GM12878 (cell line): ENCODE data around the gene TTC8. TPM values are rescaled to one million over a fixed set of nuclear protein-coding genes. Genes with fewer than 3 reads are reported as not detected.

ENCODE experiments used
- ATAC-seq: fragments of 200-7000 bp; cut with Tn5 transposase; 3 replicates; pipeline ENCODE4 v1.9.1; 2020; ENCODE audit warnings: mild to moderate bottlenecking, moderate library complexity
- BruUV-seq: library from RNA; stranded (reverse); fragments of 400-500 nt; replicated peaks from 2 replicates; lab custom pipeline; 2021; lab: Mats Ljungman, UMichigan
- CTCF ChIA-PET: fragments of 300-600 bp; sonication (Branson Sonifier 250); formaldehyde crosslinking; extraction: SDS; loops from one replicate; lab custom pipeline; 2021; ENCODE audit warnings: inconsistent platforms; lab: Yijun Ruan, JAX
- POLR2A ChIA-PET: fragments of 350-600 bp; formaldehyde crosslinking; extraction: SDS; loops from one replicate; lab custom pipeline; 2021; ENCODE audit warnings: inconsistent platforms; lab: Charles Lee
- RAD21 ChIA-PET: fragments of 300-600 bp; sonication (Branson Sonifier 250); formaldehyde crosslinking; loops from one replicate; lab custom pipeline; 2023; ENCODE audit warnings: antibody characterized with exemption; ENCODE audit not compliant: unreplicated experiment; lab: Charles Lee
- SMC1A ChIA-PET: fragments of 300-600 bp; sonication (Branson Sonifier 250); formaldehyde crosslinking; loops from one replicate; lab custom pipeline; 2023; ENCODE audit not compliant: unreplicated experiment, uncharacterized antibody; lab: Charles Lee
- DNase-seq: peaks from one replicate; pipeline ENCODE4 v3.0.0-alpha.2; 2011; ENCODE audit warnings: low read depth, low spot score
- FAIRE-seq: peaks from 3 replicates; lab custom pipeline; 2011; peaks lifted over from hg19 to GRCh38; lab: Jason Lieb, UNC
- H2AFZ ChIP-seq: 2 replicates; pipeline ENCODE4 v1.6.0; 2011; ENCODE audit warnings: low read depth, low read length, control low read depth; ENCODE audit not compliant: control insufficient read depth
- H3K27ac ChIP-seq: 2 replicates; pipeline ENCODE4 v1.5.1; 2011; ENCODE audit warnings: control low read depth; ENCODE audit not compliant: control insufficient read depth, insufficient read depth
- H3K27me3 ChIP-seq, 2 experiments: replicated peaks in 1 of 2; 2 replicates each; pipeline versions ENCODE4 v1.6.0 to v1.6.1; 2011; ENCODE audit warnings: low read length in 1 of 2; ENCODE audit not compliant: control insufficient read depth in 2 of 2, insufficient read depth in 2 of 2
- H3K36me3 ChIP-seq, 2 experiments: 2 replicates each; pipeline ENCODE4 v1.5.1; 2011; ENCODE audit warnings: low read length in 1 of 2; ENCODE audit not compliant: control insufficient read depth in 2 of 2, insufficient read depth in 2 of 2
- H3K4me1 ChIP-seq: 2 replicates; pipeline ENCODE4 v1.6.1; 2011; ENCODE audit warnings: mild to moderate bottlenecking, low read length, moderate library complexity, mixed read lengths; ENCODE audit not compliant: control insufficient read depth, insufficient read depth
- H3K4me2 ChIP-seq: 2 replicates; pipeline ENCODE4 v1.6.0; 2011; ENCODE audit warnings: control low read depth; ENCODE audit not compliant: control insufficient read depth, insufficient read depth
- H3K4me3 ChIP-seq: fragments of 200-600 bp; sonication (generic); 2 replicates; pipeline ENCODE4 v1.5.1; 2016
- H3K79me2 ChIP-seq: 2 replicates; pipeline ENCODE4 v1.6.0; 2011; ENCODE audit warnings: low read length; ENCODE audit not compliant: control insufficient read depth, insufficient read depth
- H3K9ac ChIP-seq: 2 replicates; pipeline ENCODE4 v1.8.0; 2011; ENCODE audit warnings: low read length, control low read depth, mixed read lengths; ENCODE audit not compliant: control insufficient read depth, insufficient read depth
- H3K9me3 ChIP-seq: replicated peaks from 3 replicates; pipeline ENCODE4 v1.5.1; 2011; ENCODE audit warnings: mild to moderate bottlenecking, low read length; ENCODE audit not compliant: control insufficient read depth, insufficient read depth
- H4K20me1 ChIP-seq: 2 replicates; pipeline ENCODE4 v1.6.0; 2011; ENCODE audit not compliant: control insufficient read depth, insufficient read depth
- BCL11A ChIP-seq: IDR thresholded peaks from 2 replicates; pipeline ENCODE4 v1.6.1; 2011; ENCODE audit warnings: low read depth, low read length
- FOXK2 ChIP-seq: fragments of 450-650 bp; IDR thresholded peaks from 2 replicates; pipeline ENCODE4 v1.6.1; 2017; ENCODE audit warnings: mild to moderate bottlenecking, moderate library complexity
- MEF2B ChIP-seq: fragments of 450-650 bp; IDR thresholded peaks from 2 replicates; pipeline ENCODE4 v1.6.1; 2018; ENCODE audit warnings: mild to moderate bottlenecking, moderate library complexity; ENCODE audit not compliant: partially characterized antibody, poor library complexity, severe bottlenecking
- NFYA ChIP-seq: IDR thresholded peaks from 2 replicates; pipeline ENCODE4 v1.6.1; 2011; ENCODE audit warnings: low read depth, mild to moderate bottlenecking, low read length, improper control_type of control experiment, borderline replicate concordance
- POLR2AphosphoS5 ChIP-seq: IDR thresholded peaks from 2 replicates; pipeline ENCODE4 v1.6.1; 2011; ENCODE audit warnings: mild to moderate bottlenecking, low read length, inconsistent platforms
- RELA ChIP-seq: fragments of 450-650 bp; IDR thresholded peaks from 2 replicates; pipeline ENCODE4 v1.8.0; 2014; ENCODE audit warnings: borderline replicate concordance; ENCODE audit not compliant: partially characterized antibody
- ZBED1 ChIP-seq: IDR thresholded peaks from 2 replicates; pipeline ENCODE4 v1.6.1; 2016; ENCODE audit warnings: borderline replicate concordance
- ZNF217 ChIP-seq: fragments of 450-650 bp; IDR thresholded peaks from 2 replicates; pipeline ENCODE4 v1.6.1; 2017; ENCODE audit warnings: antibody characterized with exemption, mild to moderate bottlenecking
- WGBS: methylation state at CpG from one replicate; pipeline ENCODE4 v1.1.6; 2016; ENCODE audit warnings: low lambda C conversion rate; ENCODE audit not compliant: insufficient replicate concordance, insufficient coverage; ENCODE audit errors: missing lambda C conversion rate; 5-methylcytosine and 5-hydroxymethylcytosine counted together
- in situ Hi-C: fragments of 300-500 bp; cut with MboI; formaldehyde crosslinking; loops from 9 replicates; pipeline ENCODE4 v1.14.3; 2018; ENCODE audit warnings: mixed read lengths
- intact Hi-C: fragments of 100-400 bp; cut with micrococcal nuclease; formaldehyde crosslinking; loops from one replicate; pipeline ENCODE4 v1.14.2; 2022; ENCODE audit not compliant: unreplicated experiment
- polyA plus RNA-seq, 11 experiments: library from polyadenylated mRNA; depleted of rRNA in 4 of 11; unstranded in 6 of 11; stranded (reverse) in 5 of 11; fragments of >200 nt; fragmentation: Nextera tagmentation in 4 of 11; fragmentation: Illumina TruSeq in 1 of 11; extraction: Ambion mirVana in 4 of 11; extraction: Trizol in 1 of 11; gene quantifications; 1 replicate in 1 of 11; 2 replicates in 10 of 11; pipeline versions ENCODE4 v1.2.1 to v1.2.3, GENCODE V29; 2011 to 2016; ENCODE audit warnings: inconsistent platforms in 2 of 11, missing spikeins in 2 of 11, low read depth in 1 of 11
- total RNA-seq, 4 experiments: library from RNA; depleted of rRNA in 3 of 4; stranded (reverse); fragments of >200 nt in 3 of 4; fragmentation: Illumina TruSeq in 1 of 4; extraction: Trizol in 1 of 4; gene quantifications; 2 replicates each; pipeline versions ENCODE4 v1.2.1 to v1.2.3, GENCODE V29; 2013 to 2021
- TF ChIP-seq, protein P1 (sequence below): fragments of 450-650 bp; formaldehyde crosslinking; IDR thresholded peaks from 2 replicates; pipeline ENCODE4 v1.4.0; 2020; ENCODE audit warnings: mild to moderate bottlenecking, moderate library complexity

Gene TTC8
- total and polyA plus RNA-seq, 10 of the 15 experiments (the other 5 are each of a cell fraction or from before 2014, with no cell fraction given) = 1.5 to 4.6 (median 2.5) TPM

DNA sequence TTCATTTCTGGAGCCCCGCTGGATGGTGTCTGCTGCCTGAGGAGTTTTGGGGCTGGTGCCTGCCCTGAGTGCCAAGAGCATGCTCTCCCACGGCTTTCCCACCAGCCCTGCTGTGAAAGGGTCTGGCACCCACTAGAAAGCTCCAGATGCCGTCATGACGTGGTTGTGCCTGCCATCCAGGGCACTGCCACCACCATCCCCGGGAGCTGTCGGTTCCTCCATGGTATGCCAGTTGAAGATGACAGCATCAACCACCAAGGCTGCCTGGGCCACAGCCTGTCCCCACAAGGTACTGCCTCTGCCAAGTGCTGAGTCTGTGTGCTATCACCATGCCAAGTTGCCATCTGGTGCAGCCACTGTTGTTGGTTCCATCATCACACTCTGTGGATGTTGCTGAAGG lies 85.9 kb downstream of the TTC8 start:
- Histone ChIP-seq H3K4me2 (no peak overlapping the region), H4K20me1 (no peaks in the 10 kb centered on the region), H3K9ac (no peak overlapping the region), H3K4me3 (no peak overlapping the region), H3K36me3 (no peaks in the 10 kb centered on the region), H3K27me3 (no peaks in the 10 kb centered on the region; a peak in 1 of 4 replicates), H3K27ac (no peak overlapping the region), H3K9me3 (no peaks in the 10 kb centered on the region; the same call in 2 of the 3 replicates), H3K4me1 (no peaks in the 10 kb centered on the region), H3K79me2 (no peaks in the 10 kb centered on the region), H2AFZ (no peak overlapping the region)
- ChIA-PET SMC1A (no interaction called here), CTCF (no interaction called here), RAD21 (no interaction called here), POLR2A (interaction anchor here (0.6 kb wide), 1 partner anchor 93 kb away, joined by 4 read pairs; no protein-coding TSS in a partner anchor)
- WGBS = 73% methylated on average over 6 of the region's 6 CpGs
- ATAC-seq (no peak), FAIRE-seq (no peak), DNase-seq (no peak)
- intact Hi-C loops = no loop called here
- no TSS peak for BruUV-seq
- in situ Hi-C loops = no loop called here
- TF ChIP-seq BCL11A (no peak), FOXK2 (no peak), NFYA (no peak), RELA (no peak), POLR2AphosphoS5 (no peak), MEF2B (no peak), ZBED1 (no peak), ZNF217 (no peak)
- TF ChIP-seq, protein P1, sequence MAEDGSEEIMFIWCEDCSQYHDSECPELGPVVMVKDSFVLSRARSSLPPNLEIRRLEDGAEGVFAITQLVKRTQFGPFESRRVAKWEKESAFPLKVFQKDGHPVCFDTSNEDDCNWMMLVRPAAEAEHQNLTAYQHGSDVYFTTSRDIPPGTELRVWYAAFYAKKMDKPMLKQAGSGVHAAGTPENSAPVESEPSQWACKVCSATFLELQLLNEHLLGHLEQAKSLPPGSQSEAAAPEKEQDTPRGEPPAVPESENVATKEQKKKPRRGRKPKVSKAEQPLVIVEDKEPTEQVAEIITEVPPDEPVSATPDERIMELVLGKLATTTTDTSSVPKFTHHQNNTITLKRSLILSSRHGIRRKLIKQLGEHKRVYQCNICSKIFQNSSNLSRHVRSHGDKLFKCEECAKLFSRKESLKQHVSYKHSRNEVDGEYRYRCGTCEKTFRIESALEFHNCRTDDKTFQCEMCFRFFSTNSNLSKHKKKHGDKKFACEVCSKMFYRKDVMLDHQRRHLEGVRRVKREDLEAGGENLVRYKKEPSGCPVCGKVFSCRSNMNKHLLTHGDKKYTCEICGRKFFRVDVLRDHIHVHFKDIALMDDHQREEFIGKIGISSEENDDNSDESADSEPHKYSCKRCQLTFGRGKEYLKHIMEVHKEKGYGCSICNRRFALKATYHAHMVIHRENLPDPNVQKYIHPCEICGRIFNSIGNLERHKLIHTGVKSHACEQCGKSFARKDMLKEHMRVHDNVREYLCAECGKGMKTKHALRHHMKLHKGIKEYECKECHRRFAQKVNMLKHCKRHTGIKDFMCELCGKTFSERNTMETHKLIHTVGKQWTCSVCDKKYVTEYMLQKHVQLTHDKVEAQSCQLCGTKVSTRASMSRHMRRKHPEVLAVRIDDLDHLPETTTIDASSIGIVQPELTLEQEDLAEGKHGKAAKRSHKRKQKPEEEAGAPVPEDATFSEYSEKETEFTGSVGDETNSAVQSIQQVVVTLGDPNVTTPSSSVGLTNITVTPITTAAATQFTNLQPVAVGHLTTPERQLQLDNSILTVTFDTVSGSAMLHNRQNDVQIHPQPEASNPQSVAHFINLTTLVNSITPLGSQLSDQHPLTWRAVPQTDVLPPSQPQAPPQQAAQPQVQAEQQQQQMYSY (CRISPR knock-in tag) = no peak
